ENCODE data around the gene BCAS1.

Gene BCAS1

GRCh38 chr20:54103067-54103761, 32.8 kb upstream of the BCAS1 start:
- Histone ChIP-seq H3K4me1 (ENCODE audit: insufficient read depth, low read length) (no peaks in the 10 kb centered on the region), H3K79me2 (ENCODE audit: insufficient read depth, low read length) (no peaks in the 10 kb centered on the region), H3K4me3 (ENCODE audit: low read depth in 1 of 2, low read length in 2 of 2) (no peak overlapping the region), H3K9me3 (ENCODE audit: insufficient read depth, low read length, severe bottlenecking) (no peaks in the 10 kb centered on the region), H3K9ac (ENCODE audit: low read depth, low read length) (no peak overlapping the region), H3K27ac (ENCODE audit: low read length) (no peak overlapping the region), H4K20me1 (ENCODE audit: insufficient read depth, low read length) (no peaks in the 10 kb centered on the region), H2AFZ (ENCODE audit: low read depth, low read length) (no peak overlapping the region), H3K4me2 (ENCODE audit: insufficient read depth, low read length) (no peak overlapping the region), H3K27me3 (ENCODE audit: insufficient read depth, low read length, poor library complexity) (peaks cover 41% of the 10 kb centered on the region), H3K36me3 (ENCODE audit: insufficient read depth, low read length) (no peaks in the 10 kb centered on the region)
- peak; percentile 70 for DNase-seq
- ATAC-seq (ENCODE audit: insufficient read depth, low read depth), result peak; percentile 80
- TF ChIP-seq EZH2 (IDR thresholded peaks at IDR 0.05; ENCODE audit: borderline replicate concordance, low read depth, low read length, severe bottlenecking), result no peak
- peak; percentile 87 for TF ChIP-seq CTCF (IDR thresholded peaks at IDR 0.05; ENCODE audit: borderline replicate concordance, extremely low read depth, low read length, poor library complexity, severe bottlenecking)

GRCh38 chr20:54102543-54102942, 32.1 kb upstream of the BCAS1 start:
- no peak overlapping the region for H3K27ac ChIP-seq (ENCODE audit: low read length)
- TF ChIP-seq EZH2 (IDR thresholded peaks at IDR 0.05; ENCODE audit: borderline replicate concordance, low read depth, low read length, severe bottlenecking), result no peak
- no peak for TF ChIP-seq CTCF (IDR thresholded peaks at IDR 0.05; ENCODE audit: borderline replicate concordance, extremely low read depth, low read length, poor library complexity, severe bottlenecking)
- peaks cover 47% of the 10 kb centered on the region for H3K27me3 ChIP-seq (ENCODE audit: insufficient read depth, low read length, poor library complexity)
- no peak overlapping the region for H2AFZ ChIP-seq (ENCODE audit: low read depth, low read length)
- no peak overlapping the region for H3K4me2 ChIP-seq (ENCODE audit: insufficient read depth, low read length)
- no peaks in the 10 kb centered on the region for H3K79me2 ChIP-seq (ENCODE audit: insufficient read depth, low read length)
- H4K20me1 ChIP-seq (ENCODE audit: insufficient read depth, low read length), result no peaks in the 10 kb centered on the region
- H3K9me3 ChIP-seq (ENCODE audit: insufficient read depth, low read length, severe bottlenecking), result no peaks in the 10 kb centered on the region
- DNase-seq (no peak), ATAC-seq (ENCODE audit: insufficient read depth, low read depth) (no peak)
- H3K4me3 ChIP-seq (ENCODE audit: low read depth in 1 of 2, low read length in 2 of 2), result no peak overlapping the region
- H3K9ac ChIP-seq (ENCODE audit: low read depth, low read length), result no peak overlapping the region
- H3K36me3 ChIP-seq (ENCODE audit: insufficient read depth, low read length), result no peaks in the 10 kb centered on the region
- H3K4me1 ChIP-seq (ENCODE audit: insufficient read depth, low read length), result no peaks in the 10 kb centered on the region

- no peak overlapping the region for H3K9ac ChIP-seq (ENCODE audit: low read depth, low read length)
- no peaks in the 10 kb centered on the region for H4K20me1 ChIP-seq (ENCODE audit: insufficient read depth, low read length)
- H3K36me3 ChIP-seq (ENCODE audit: insufficient read depth, low read length), result no peaks in the 10 kb centered on the region
- H3K27ac ChIP-seq (ENCODE audit: low read length), result no peak overlapping the region
- H3K4me2 ChIP-seq (ENCODE audit: insufficient read depth, low read length), result no peak overlapping the region
- H3K9me3 ChIP-seq (ENCODE audit: insufficient read depth, low read length, severe bottlenecking), result no peaks in the 10 kb centered on the region
- H3K27me3 ChIP-seq (ENCODE audit: insufficient read depth, low read length, poor library complexity), result peaks cover 43% of the 10 kb centered on the region
- no peak overlapping the region for H3K4me3 ChIP-seq (ENCODE audit: low read depth in 1 of 2, low read length in 2 of 2)
- H3K4me1 ChIP-seq (ENCODE audit: insufficient read depth, low read length), result no peaks in the 10 kb centered on the region
- TF ChIP-seq CTCF (IDR thresholded peaks at IDR 0.05; ENCODE audit: borderline replicate concordance, extremely low read depth, low read length, poor library complexity, severe bottlenecking) (no peak), EZH2 (IDR thresholded peaks at IDR 0.05; ENCODE audit: borderline replicate concordance, low read depth, low read length, severe bottlenecking) (no peak)
- ATAC-seq (ENCODE audit: insufficient read depth, low read depth) (no peak), DNase-seq (no peak)
- no peak overlapping the region for H2AFZ ChIP-seq (ENCODE audit: low read depth, low read length)
- no peaks in the 10 kb centered on the region for H3K79me2 ChIP-seq (ENCODE audit: insufficient read depth, low read length)
Observed at GRCh38 chr20:54100563-54100962, 30.2 kb upstream of the BCAS1 start.

All from DND-41 (cell line).